HL-60 (cell line): Measurements from ENCODE around the gene PXDC1.

Source experiments
- DNase-seq, 2 experiments: peaks; one replicate each; pipeline ENCODE4 v3.0.0-alpha.2; 2010 to 2020; ENCODE audit warnings: low read depth in 1 of 2, low spot score in 1 of 2
- H3K27ac ChIP-seq: fragments of 250-450 bp; sonication (Bioruptor Pico); replicated peaks from 2 replicates; pipeline ENCODE4 v1.5.1; 2020; ENCODE audit warnings: mild to moderate bottlenecking, moderate library complexity
- H3K27me3 ChIP-seq: fragments of 250-450 bp; sonication (Bioruptor Pico); 2 replicates; pipeline ENCODE4 v1.5.1; 2021; ENCODE audit warnings: mild to moderate bottlenecking, moderate library complexity; ENCODE audit not compliant: insufficient read depth, poor library complexity, severe bottlenecking
- H3K4me3 ChIP-seq: replicated peaks from 2 replicates; pipeline ENCODE4 v1.5.1; 2011; ENCODE audit warnings: mild to moderate bottlenecking, control low read depth, low read length; ENCODE audit not compliant: insufficient read depth
- CTCF ChIP-seq: IDR thresholded peaks from one replicate; pipeline ENCODE4 v1.5.1; 2011; ENCODE audit warnings: low read length, control low read depth, inconsistent platforms; ENCODE audit not compliant: insufficient read depth
- GABPA ChIP-seq: IDR thresholded peaks from 2 replicates; pipeline ENCODE4 v1.6.1; 2012; ENCODE audit warnings: low read depth
- POLR2AphosphoS5 ChIP-seq: IDR thresholded peaks from 2 replicates; pipeline ENCODE4 v1.6.1; 2012; ENCODE audit warnings: low read depth
- REST ChIP-seq: IDR thresholded peaks from 2 replicates; pipeline ENCODE4 v1.6.1; 2012; ENCODE audit warnings: low read depth; ENCODE audit not compliant: insufficient replicate concordance
- SPI1 ChIP-seq: IDR thresholded peaks from 2 replicates; pipeline ENCODE4 v1.6.1; 2012; ENCODE audit warnings: low read depth, mild to moderate bottlenecking, borderline replicate concordance

Gene PXDC1

GRCh38 chr6:3719462-3720308 lies 31.8 kb downstream of the PXDC1 start:
- Histone ChIP-seq H3K27me3 (peaks cover 9% of the 10 kb centered on the region), H3K4me3 (no peak overlapping the region), H3K27ac (no peak overlapping the region)
- no peak for TF ChIP-seq SPI1
- TF ChIP-seq POLR2AphosphoS5: no peak
- TF ChIP-seq GABPA: no peak
- DNase-seq: no peak

- H3K4me3 ChIP-seq: no peak overlapping the region
- H3K27ac ChIP-seq: no peak overlapping the region
- H3K27me3 ChIP-seq: peaks cover 9% of the 10 kb centered on the region
- TF ChIP-seq CTCF (no peak), REST (no peak), POLR2AphosphoS5 (no peak), GABPA (no peak), SPI1 (no peak)
- DNase-seq: no peak
These were observed 33.1 kb downstream of the PXDC1 start for GRCh38 chr6:3718407-3718806.

- DNase-seq: no peak
- no peak overlapping the region for H3K27ac ChIP-seq
These were observed 36.2 kb downstream of the PXDC1 start for GRCh38 chr6:3715285-3715684.

More at GRCh38 chr6:3715285-3715684, 36.2 kb downstream of the PXDC1 start:
- Histone ChIP-seq H3K27me3 (peaks cover 6% of the 10 kb centered on the region), H3K4me3 (no peak overlapping the region)
- TF ChIP-seq GABPA (no peak), SPI1 (no peak), REST (no peak), CTCF (no peak), POLR2AphosphoS5 (no peak)
